Activated CD4-positive, alpha-beta T cell treated with anti-CD3 and anti-CD28 coated beads for 36 hours (primary cell): ENCODE measurements around the gene TMOD1. TPM values are rescaled to one million over a fixed set of nuclear protein-coding genes. Genes with fewer than 3 reads are reported as not detected.
A peak's percentile ranks its signal among the peaks of the same experiment; 100 is the strongest.
"Not testable (repeated sequence)": the region's sequence is repeated elsewhere in the genome, so short reads cannot be mapped to it uniquely, and the experiment has no call there.

Source experiments
- ATAC-seq: fragments of 200-7000 bp; cut with Tn5 transposase; one replicate; pipeline ENCODE4 v1.10.0; 2021; ENCODE audit warnings: mild to moderate bottlenecking, moderate library complexity
- CTCF ChIA-PET: fragments of 350-600 bp; sonication (Branson Sonifier 250); formaldehyde crosslinking; loops from one replicate; lab custom pipeline; 2021; ENCODE audit warnings: antibody characterized with exemption; lab: Charles Lee
- POLR2A ChIA-PET: fragments of 350-600 bp; sonication (Branson Sonifier 250); formaldehyde crosslinking; loops from one replicate; lab custom pipeline; 2021; ENCODE audit warnings: antibody characterized with exemption, inconsistent platforms; lab: Charles Lee
- DNase-seq: peaks from one replicate; pipeline ENCODE4 v3.0.0-alpha.2; 2020
- H3K27ac Mint-ChIP-seq: one replicate; pipeline ENCODE4 v1.8.0; 2021; ENCODE audit warnings: mixed read lengths
- H3K27me3 Mint-ChIP-seq: one replicate; pipeline ENCODE4 v1.8.0; 2021; ENCODE audit warnings: mixed read lengths
- H3K36me3 Mint-ChIP-seq: one replicate; pipeline ENCODE4 v1.8.0; 2021; ENCODE audit warnings: low read depth, mixed read lengths
- H3K4me1 Mint-ChIP-seq: one replicate; pipeline ENCODE4 v1.8.0; 2021; ENCODE audit warnings: mixed read lengths
- H3K4me3 Mint-ChIP-seq: one replicate; pipeline ENCODE4 v1.8.0; 2021; ENCODE audit warnings: mild to moderate bottlenecking, moderate library complexity, mixed read lengths
- H3K9me3 Mint-ChIP-seq: one replicate; pipeline ENCODE4 v1.8.0; 2021; ENCODE audit warnings: low read depth, mixed read lengths
- intact Hi-C, 2 experiments: fragments of 100-400 bp; cut with DNase I in 1 of 2; cut with micrococcal nuclease in 1 of 2; formaldehyde crosslinking; loops; one replicate each; pipeline versions ENCODE4 v1.14.2 to v1.15.1; 2022 to 2024; cut with DNase I, micrococcal nuclease
- total RNA-seq, 2 experiments: library from RNA; stranded (reverse); gene quantifications; one replicate each; pipeline ENCODE4 v1.2.3, GENCODE V29; 2021

The TMOD1 gene
- total RNA-seq, 2 experiments from 2014 or later = 1.3 to 1.5 TPM

GRCh38 chr9:97600531-97601227, 99.2 kb downstream of the TMOD1 start:
- intact Hi-C loops = no loop called here
- Mint-ChIP-seq H3K36me3 (peaks cover 15% of the 10 kb centered on the region), H3K4me1 (peaks cover 7% of the 10 kb centered on the region), H3K4me3 (no peak overlapping the region), H3K27me3 (no peaks in the 10 kb centered on the region), H3K27ac (no peak overlapping the region), H3K9me3 (no peaks in the 10 kb centered on the region)
- ChIA-PET CTCF (interaction anchor here (0.8 to 9.0 kb wide), 4 partner anchors 28 to 190 kb away, joined by 4 to 135 read pairs (median 8); partner anchors contain the start of gene TMOD1), POLR2A (no interaction called here)
- no peak for DNase-seq
- no peak for ATAC-seq

DNA sequence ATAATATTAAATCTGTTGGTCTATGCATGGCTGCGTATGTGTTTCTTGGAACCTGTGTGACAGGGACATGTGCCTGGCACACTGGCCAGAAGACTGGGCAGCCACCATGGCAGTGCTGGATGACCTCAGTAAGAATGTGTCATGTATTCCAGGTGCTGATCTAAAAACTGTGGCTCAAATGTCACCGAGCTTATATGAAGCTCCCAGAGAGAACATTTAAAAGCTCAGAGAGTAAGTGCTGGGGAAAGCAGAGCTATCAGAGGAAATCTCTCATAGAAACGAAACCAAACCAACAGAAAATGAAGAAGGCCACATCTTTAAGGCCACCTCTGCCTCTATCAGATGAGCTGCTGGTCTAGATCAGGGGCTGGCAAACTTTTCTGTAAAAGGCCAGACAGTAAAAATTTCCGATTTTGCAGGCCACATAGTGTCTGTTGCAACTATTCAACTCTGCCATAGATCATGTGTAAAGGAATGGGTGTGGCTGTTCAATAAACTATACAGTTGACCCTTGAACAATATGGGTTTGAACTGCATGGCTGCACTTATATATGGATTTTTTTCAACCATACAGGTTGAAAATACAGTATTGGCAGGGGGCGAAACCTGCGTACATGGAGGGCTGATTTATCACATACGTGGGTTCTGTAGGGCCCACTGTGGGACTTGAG, 99.9 kb downstream of the TMOD1 start:
- POLR2A ChIA-PET = no interaction called here
- CTCF ChIA-PET = interaction anchor here (0.8 to 9.0 kb wide), 3 partner anchors 28 to 190 kb away, joined by 4 to 135 read pairs (median 7); no protein-coding TSS in a partner anchor

GRCh38 chr9:97602430-97602829, 101.0 kb downstream of the TMOD1 start:
- H3K27me3 Mint-ChIP-seq = no peaks in the 10 kb centered on the region
- peaks cover 7% of the 10 kb centered on the region for H3K4me1 Mint-ChIP-seq
- no peak for ATAC-seq
- no peak overlapping the region for H3K27ac Mint-ChIP-seq
- CTCF ChIA-PET = interaction anchor here (0.6 to 9.0 kb wide), 6 partner anchors 12 to 215 kb away, joined by 3 to 135 read pairs (median 6); no protein-coding TSS in a partner anchor
- POLR2A ChIA-PET = no interaction called here
- H3K9me3 Mint-ChIP-seq = no peaks in the 10 kb centered on the region
- intact Hi-C loops = no loop called here
- H3K4me3 Mint-ChIP-seq = no peak overlapping the region
- peaks cover 15% of the 10 kb centered on the region for H3K36me3 Mint-ChIP-seq
- DNase-seq = no peak

More for the DNA sequence above, 99.9 kb downstream of the TMOD1 start:
- no peak for ATAC-seq
- H3K27me3 Mint-ChIP-seq = no peaks in the 10 kb centered on the region
- peaks cover 7% of the 10 kb centered on the region for H3K4me1 Mint-ChIP-seq
- H3K4me3 Mint-ChIP-seq = no peak overlapping the region
- H3K9me3 Mint-ChIP-seq = no peaks in the 10 kb centered on the region
- H3K36me3 Mint-ChIP-seq = peaks cover 15% of the 10 kb centered on the region
- intact Hi-C loops = no loop called here
- no peak for DNase-seq
- H3K27ac Mint-ChIP-seq = no peak overlapping the region

DNA sequence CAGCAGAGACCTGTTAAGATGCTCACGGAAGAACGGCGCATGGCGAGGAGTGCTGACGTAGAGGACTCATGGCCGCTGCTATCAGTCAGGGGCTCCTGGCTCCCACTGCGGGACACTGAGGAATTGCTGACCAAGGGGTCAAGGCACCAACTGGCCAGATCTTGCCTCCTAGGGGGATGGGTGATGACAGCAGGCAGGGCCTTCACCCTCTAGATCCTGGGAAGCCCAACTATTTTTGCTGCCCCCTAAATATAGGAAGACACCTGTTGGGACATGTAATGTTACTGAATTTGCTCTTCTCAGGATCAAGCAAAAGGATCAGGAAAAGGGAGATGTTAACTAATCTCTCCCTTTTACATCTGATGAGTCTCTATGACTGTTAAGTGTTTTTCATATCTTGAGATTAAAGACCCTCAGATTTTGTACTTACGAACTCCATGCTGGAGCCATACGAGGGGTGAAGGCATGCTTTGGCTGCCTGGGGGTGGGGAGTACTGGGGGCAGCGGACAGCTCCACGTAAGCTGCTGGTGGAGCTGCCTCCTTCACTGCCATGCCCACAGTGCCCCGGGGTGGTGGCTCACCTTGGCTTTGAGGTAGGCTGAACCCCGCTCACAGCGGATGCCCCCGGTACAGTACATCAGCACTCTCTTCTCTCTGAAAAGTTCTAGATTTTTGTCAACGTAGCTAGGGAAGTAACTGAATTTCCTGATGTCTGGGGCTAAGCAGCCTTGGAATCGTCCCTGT, 103.6 kb downstream of the TMOD1 start:
- H3K9me3 Mint-ChIP-seq = no peaks in the 10 kb centered on the region
- CTCF ChIA-PET = interaction anchor here (0.7 to 9.0 kb wide), 2 partner anchors 10 to 136 kb away, joined by 3 to 135 read pairs; no protein-coding TSS in a partner anchor
- DNase-seq (no peak), ATAC-seq (no peak)
- no peaks in the 10 kb centered on the region for H3K4me1 Mint-ChIP-seq
- intact Hi-C loops = no loop called here
- no peaks in the 10 kb centered on the region for H3K27me3 Mint-ChIP-seq
- no peak overlapping the region for H3K4me3 Mint-ChIP-seq
- H3K36me3 Mint-ChIP-seq = peaks cover 17% of the 10 kb centered on the region
- POLR2A ChIA-PET = no interaction called here
- H3K27ac Mint-ChIP-seq = no peak overlapping the region

DNA sequence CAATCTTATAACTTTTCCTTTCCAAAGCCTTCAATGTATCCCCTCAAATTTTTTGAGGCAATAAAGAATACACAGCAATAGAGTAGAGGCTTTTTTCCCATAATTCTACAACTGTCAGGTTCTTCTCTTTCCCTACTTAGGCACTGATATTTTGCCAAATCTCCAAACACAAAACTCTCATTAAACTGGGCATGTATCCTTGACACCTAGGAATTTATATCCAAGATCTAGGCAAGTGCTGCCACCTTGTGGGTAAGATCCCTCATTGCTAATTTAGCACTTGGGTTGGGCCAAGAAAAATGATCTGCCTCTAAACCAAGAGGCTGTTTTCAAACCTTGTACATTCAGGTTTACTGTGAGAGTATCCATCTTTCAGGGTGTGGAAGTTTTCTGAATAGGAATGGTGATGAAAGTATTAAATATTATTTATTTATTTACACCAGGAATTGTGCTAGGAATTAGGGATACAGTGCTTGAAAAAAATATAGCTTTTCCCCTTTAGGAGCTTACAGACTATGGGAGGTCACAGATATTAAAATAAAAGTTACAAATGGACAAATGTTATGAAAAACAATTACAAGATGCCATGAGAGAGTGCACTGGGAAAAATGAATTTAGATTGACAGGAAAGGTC, 114.1 kb downstream of the TMOD1 start:
- Mint-ChIP-seq H3K27ac (no peak overlapping the region), H3K4me3 (no peak overlapping the region), H3K4me1 (peaks cover 15% of the 10 kb centered on the region), H3K9me3 (no peaks in the 10 kb centered on the region), H3K27me3 (no peaks in the 10 kb centered on the region), H3K36me3 (peaks cover 18% of the 10 kb centered on the region)
- DNase-seq (peak; percentile 72), ATAC-seq (peak; percentile 39)
- ChIA-PET CTCF (interaction anchor here (0.6 to 9.0 kb wide), 45 partner anchors 8 to 1946 kb away, joined by 3 to 74 read pairs (median 4); partner anchors contain the start of genes NCBP1, TDRD7, TMOD1 and TSTD2), POLR2A (interaction anchor here (0.6 kb wide), 1 partner anchor 9 kb away, joined by 5 read pairs; no protein-coding TSS in a partner anchor)
- intact Hi-C loops = loop anchor here (1.0 to 5.0 kb wide), 8 partner anchors 146 to 758 kb away; partner anchors contain the start of gene TDRD7 (in 1 of the 2)

DNA sequence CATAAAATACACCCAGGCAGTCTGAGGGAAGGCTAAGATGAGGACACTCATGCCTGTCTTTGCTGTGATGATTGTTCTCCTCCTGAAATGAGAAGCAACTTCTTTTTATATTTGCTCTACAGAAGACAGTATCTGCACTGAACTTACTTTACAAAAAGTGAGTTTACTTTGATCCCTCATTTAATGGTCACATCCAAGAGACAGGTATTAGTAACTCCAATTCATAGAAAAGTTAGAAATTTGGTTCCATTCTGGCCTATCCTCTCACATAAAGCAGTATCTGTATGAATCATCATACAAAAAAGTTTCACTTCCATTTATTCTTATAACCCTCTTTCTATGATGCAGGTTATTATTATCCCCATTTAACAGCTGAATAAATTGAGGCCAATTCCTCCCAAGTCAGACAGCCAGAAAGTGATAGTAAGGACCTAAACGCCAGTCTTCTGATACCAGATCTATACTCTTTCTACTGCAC, 116.5 kb downstream of the TMOD1 start:
- POLR2A ChIA-PET = interaction anchor here (0.9 kb wide), 1 partner anchor 15 kb away, joined by 3 read pairs; the partner anchor contains the start of genes NCBP1 and TSTD2
- H3K27me3 Mint-ChIP-seq = no peaks in the 10 kb centered on the region
- no peak overlapping the region for H3K4me3 Mint-ChIP-seq
- DNase-seq = no peak
- intact Hi-C loops = loop anchor here (5.0 kb wide), 3 partner anchors 231 to 761 kb away; no protein-coding TSS in a partner anchor
- H3K27ac Mint-ChIP-seq = no peak overlapping the region
- H3K36me3 Mint-ChIP-seq = peaks cover 13% of the 10 kb centered on the region
- ATAC-seq = peak; percentile 85
- no peaks in the 10 kb centered on the region for H3K9me3 Mint-ChIP-seq
- H3K4me1 Mint-ChIP-seq = peaks cover 15% of the 10 kb centered on the region
- CTCF ChIA-PET = interaction anchor here (0.5 to 1.7 kb wide), 4 partner anchors 15 to 149 kb away, joined by 3 to 6 read pairs (median 4); no protein-coding TSS in a partner anchor

DNA sequence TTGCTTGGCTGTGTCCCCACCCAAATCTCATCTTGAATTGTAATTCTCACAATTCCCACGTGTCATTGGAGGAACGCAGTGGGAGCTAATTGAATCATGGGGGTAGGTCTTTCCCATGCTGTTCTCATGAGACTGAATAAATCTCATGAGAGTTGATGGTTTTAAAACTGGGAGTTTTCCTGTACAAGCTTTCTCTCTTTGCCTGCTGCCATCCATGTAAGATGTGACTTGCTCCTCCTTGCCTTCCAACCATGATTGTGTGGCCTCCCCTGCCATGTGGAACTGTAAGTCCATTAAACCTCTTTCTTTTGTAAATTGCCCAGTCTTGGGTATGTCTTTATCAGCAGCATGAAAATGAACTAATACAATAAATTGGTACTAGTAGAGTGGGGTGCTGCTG, 118.6 kb downstream of the TMOD1 start:
- not testable (repeated sequence) for ATAC-seq, H3K27ac Mint-ChIP-seq

GRCh38 chr9:97622483-97622882, 121.0 kb downstream of the TMOD1 start:
- H3K27me3 Mint-ChIP-seq, ATAC-seq, H3K9me3 Mint-ChIP-seq, POLR2A ChIA-PET, CTCF ChIA-PET, DNase-seq, H3K27ac Mint-ChIP-seq, intact Hi-C loops, H3K4me3 Mint-ChIP-seq: not testable (repeated sequence)
- H3K4me1 Mint-ChIP-seq = peaks cover 14% of the 10 kb centered on the region
- peaks cover 21% of the 10 kb centered on the region for H3K36me3 Mint-ChIP-seq

More for the DNA sequence above, 118.6 kb downstream of the TMOD1 start:
- Mint-ChIP-seq H3K4me1 (peaks cover 15% of the 10 kb centered on the region), H3K36me3 (peaks cover 23% of the 10 kb centered on the region)
- POLR2A ChIA-PET, H3K27me3 Mint-ChIP-seq, H3K4me3 Mint-ChIP-seq, H3K9me3 Mint-ChIP-seq, intact Hi-C loops, DNase-seq: not testable (repeated sequence)
- CTCF ChIA-PET = interaction anchor here (1.0 to 1.3 kb wide), 2 partner anchors 146 to 152 kb away, joined by 3 to 5 read pairs; no protein-coding TSS in a partner anchor

DNA sequence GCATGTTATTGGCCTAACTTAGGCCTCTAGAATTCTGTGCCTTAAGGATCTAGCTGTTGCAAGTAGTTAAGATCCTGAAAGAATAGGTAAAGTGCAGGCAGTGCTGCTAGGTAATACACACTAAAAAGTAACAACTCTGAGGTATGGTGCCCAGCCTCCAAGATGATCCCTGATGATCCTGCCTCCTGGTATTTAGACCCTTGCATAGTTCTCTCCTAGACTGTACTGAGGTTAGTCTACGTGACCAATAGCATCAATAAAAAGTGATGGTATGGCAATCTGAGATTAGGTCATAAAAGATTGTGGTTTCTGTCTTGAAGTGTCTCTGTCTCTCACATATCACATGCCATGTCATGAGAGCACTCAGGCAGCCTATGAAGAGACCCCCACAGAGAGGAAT, 122.5 kb downstream of the TMOD1 start:
- Mint-ChIP-seq H3K9me3 (no peaks in the 10 kb centered on the region), H3K4me1 (peaks cover 4% of the 10 kb centered on the region), H3K4me3 (no peak overlapping the region), H3K27ac (no peak overlapping the region), H3K27me3 (no peaks in the 10 kb centered on the region), H3K36me3 (peaks cover 21% of the 10 kb centered on the region)
- POLR2A ChIA-PET = no interaction called here
- CTCF ChIA-PET = interaction anchor here (0.5 to 1.8 kb wide), 3 partner anchors 8 to 187 kb away, joined by 3 to 10 read pairs (median 3); no protein-coding TSS in a partner anchor
- intact Hi-C loops = no loop called here
- DNase-seq = no peak
- no peak for ATAC-seq

DNA sequence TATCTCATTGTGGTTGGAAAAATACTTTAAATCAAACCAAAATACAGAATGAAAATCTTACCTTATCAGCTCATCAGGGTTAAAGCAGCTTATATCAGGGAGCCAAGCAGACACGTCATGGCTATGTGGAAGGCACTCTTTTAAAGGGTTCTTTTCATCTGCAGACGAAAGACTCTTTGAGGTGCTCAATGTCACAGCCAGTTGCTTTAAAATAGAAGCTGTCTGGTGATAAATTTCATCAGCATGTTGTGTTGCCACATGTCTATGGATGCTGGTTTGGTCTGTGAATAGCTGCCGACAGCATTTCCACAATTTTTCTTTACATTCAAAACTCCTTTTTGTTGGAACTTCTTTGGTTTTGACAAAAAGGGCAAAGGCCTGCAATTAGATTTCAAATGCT, 124.2 kb downstream of the TMOD1 start:
- ChIA-PET POLR2A (no interaction called here), CTCF (interaction anchor here (1.0 to 1.3 kb wide), 4 partner anchors 9 to 240 kb away, joined by 3 to 4 read pairs (median 4); no protein-coding TSS in a partner anchor)
- intact Hi-C loops = no loop called here
- H3K9me3 Mint-ChIP-seq = no peaks in the 10 kb centered on the region
- no peak for ATAC-seq
- H3K36me3 Mint-ChIP-seq = peaks cover 21% of the 10 kb centered on the region
- no peak for DNase-seq
- H3K4me3 Mint-ChIP-seq = no peak overlapping the region
- H3K27ac Mint-ChIP-seq = no peak overlapping the region
- peaks cover 14% of the 10 kb centered on the region for H3K4me1 Mint-ChIP-seq
- no peaks in the 10 kb centered on the region for H3K27me3 Mint-ChIP-seq
